CD8-positive, alpha-beta memory T cell (primary cell): Measurements from ENCODE around the gene SPHKAP. TPM values are rescaled to one million over a fixed set of nuclear protein-coding genes. Genes with fewer than 3 reads are reported as not detected.
"Not testable (repeated sequence)": the region's sequence is repeated elsewhere in the genome, so short reads cannot be mapped to it uniquely, and the experiment has no call there.

Experiments
- CTCF ChIA-PET: fragments of 350-600 bp; sonication (Branson Sonifier 250); formaldehyde crosslinking; loops from one replicate; lab custom pipeline; 2021; ENCODE audit warnings: antibody characterized with exemption; lab: Charles Lee
- POLR2A ChIA-PET: fragments of 350-600 bp; sonication (Branson Sonifier 250); formaldehyde crosslinking; loops from one replicate; lab custom pipeline; 2021; ENCODE audit warnings: antibody characterized with exemption; lab: Charles Lee
- DNase-seq, 5 donors: peaks; one replicate each; pipeline versions ENCODE4 v3.0.0 to v3.0.0-alpha.2; 2020 to 2022; ENCODE audit warnings: mixed read lengths in 1 of 5
- H3K27ac ChIP-seq: one replicate; pipeline ENCODE4 v1.7.0; 2013; ENCODE audit warnings: low read depth, mild to moderate bottlenecking, low read length, moderate library complexity
- H3K27me3 ChIP-seq: 2 replicates; pipeline ENCODE4 v1.7.0; 2013; ENCODE audit warnings: low read length, mild to moderate bottlenecking; ENCODE audit not compliant: insufficient read depth, poor library complexity, severe bottlenecking
- H3K36me3 ChIP-seq: 2 replicates; pipeline ENCODE4 v1.7.0; 2013; ENCODE audit warnings: mild to moderate bottlenecking, low read length, moderate library complexity; ENCODE audit not compliant: insufficient read depth
- H3K4me1 ChIP-seq: 2 replicates; pipeline ENCODE4 v1.7.0; 2013; ENCODE audit warnings: mild to moderate bottlenecking, low read length, moderate library complexity; ENCODE audit not compliant: insufficient read depth
- H3K4me3 ChIP-seq: 2 replicates; pipeline ENCODE4 v1.7.0; 2013; ENCODE audit warnings: mild to moderate bottlenecking, low read length
- H3K9me3 ChIP-seq: 2 replicates; pipeline ENCODE4 v1.7.0; 2013; ENCODE audit warnings: mild to moderate bottlenecking, low read length
- H3K27ac Mint-ChIP-seq, 8 donors: one replicate each; pipeline ENCODE4 v1.8.0; 2020 to 2021; ENCODE audit warnings: mixed read lengths in 8 of 8, mild to moderate bottlenecking in 6 of 8, inconsistent platforms in 3 of 8, moderate library complexity in 3 of 8
- H3K27me3 Mint-ChIP-seq, 2 donors: one replicate each; pipeline ENCODE4 v1.8.0; 2020 to 2021; ENCODE audit warnings: mixed read lengths in 2 of 2, mild to moderate bottlenecking in 1 of 2, moderate library complexity in 1 of 2
- H3K36me3 Mint-ChIP-seq, 3 donors: one replicate each; pipeline ENCODE4 v1.8.0; 2020 to 2021; ENCODE audit warnings: mixed read lengths in 3 of 3, inconsistent platforms in 1 of 3, mild to moderate bottlenecking in 1 of 3
- H3K4me1 Mint-ChIP-seq, 3 donors: one replicate each; pipeline ENCODE4 v1.8.0; 2020 to 2021; ENCODE audit warnings: mixed read lengths in 3 of 3, inconsistent platforms in 1 of 3, mild to moderate bottlenecking in 1 of 3
- H3K4me3 Mint-ChIP-seq, 7 donors: one replicate each; pipeline ENCODE4 v1.8.0; 2020 to 2021; ENCODE audit warnings: mixed read lengths in 7 of 7, mild to moderate bottlenecking in 6 of 7, moderate library complexity in 4 of 7, inconsistent platforms in 2 of 7
- H3K9me3 Mint-ChIP-seq, 5 donors: one replicate each; pipeline ENCODE4 v1.8.0; 2020 to 2022; ENCODE audit warnings: mixed read lengths in 5 of 5, mild to moderate bottlenecking in 3 of 5, moderate library complexity in 2 of 5, inconsistent platforms in 1 of 5
- polyA plus RNA-seq: library from polyadenylated mRNA; unstranded; fragments of 300-500 nt; fragmentation: Illumina TruSeq; gene quantifications from one replicate; pipeline ENCODE4 v1.2.3, GENCODE V29; 2021
- total RNA-seq, 2 experiments: library from RNA; stranded (reverse); gene quantifications; one replicate each; pipeline ENCODE4 v1.2.3, GENCODE V29; 2021

The SPHKAP gene
- total and polyA plus RNA-seq, 3 experiments from 2014 or later, result not detected

DNA sequence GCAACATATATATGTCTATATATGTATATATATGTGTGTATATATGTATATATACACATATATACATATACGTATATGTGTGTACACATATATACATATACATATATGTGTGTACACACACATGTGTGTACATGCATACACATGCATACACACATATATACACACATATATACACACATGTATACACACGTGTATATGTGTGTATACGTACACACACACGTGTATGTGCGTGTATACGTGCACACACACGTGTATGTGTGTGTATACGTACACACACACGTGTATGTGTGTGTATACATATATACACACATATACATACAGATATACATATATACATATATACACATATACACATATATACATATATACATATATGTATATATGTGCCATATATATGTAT is 89.4 kb downstream of the SPHKAP start:
- Histone ChIP-seq H3K27ac (no peak overlapping the region), H3K4me1 (no peaks in the 10 kb centered on the region), H3K9me3 (no peaks in the 10 kb centered on the region), H3K4me3 (no peak overlapping the region), H3K27me3 (no peaks in the 10 kb centered on the region), H3K36me3 (no peaks in the 10 kb centered on the region)
- Mint-ChIP-seq H3K27ac (no peak overlapping the region), H3K36me3 (no peaks in the 10 kb centered on the region), H3K4me3 (no peak overlapping the region), H3K4me1 (no peaks in the 10 kb centered on the region), H3K9me3 (peaks cover 0 to 10% (median 6%) of the 10 kb centered on the region in 5 donors), H3K27me3 (peaks cover 0 to 2% of the 10 kb centered on the region in 2 donors)
- DNase-seq, result no peak
- ChIA-PET POLR2A (no interaction called here), CTCF (no interaction called here)

DNA sequence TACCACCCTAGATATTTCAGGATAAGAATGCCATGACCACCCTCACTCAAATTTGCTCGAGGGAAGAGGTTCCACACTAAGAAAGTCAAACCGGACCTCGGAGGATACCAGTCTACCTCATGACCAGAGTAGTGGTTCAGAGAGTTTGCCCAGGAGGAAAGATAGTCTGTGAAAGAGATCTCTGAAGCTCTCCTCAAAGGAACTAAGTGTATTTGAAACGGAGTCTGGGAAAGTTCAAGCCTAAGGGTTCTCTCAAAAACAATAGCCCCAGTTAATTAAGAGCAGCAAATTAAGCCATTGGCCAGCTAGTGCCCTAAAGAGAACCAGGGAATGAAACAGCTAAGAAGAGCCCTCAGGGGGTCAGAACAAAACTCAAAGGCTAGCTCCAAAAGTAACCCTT is 94.9 kb downstream of the SPHKAP start:
- Mint-ChIP-seq H3K4me1 (no peaks in the 10 kb centered on the region), H3K4me3 (no peak overlapping the region), H3K27ac (no peak overlapping the region), H3K36me3 (no peaks in the 10 kb centered on the region), H3K9me3 (peaks cover 0 to 7% (median 3%) of the 10 kb centered on the region in 5 donors), H3K27me3 (peaks cover 0 to 2% of the 10 kb centered on the region in 2 donors)
- Histone ChIP-seq H3K27me3 (no peaks in the 10 kb centered on the region), H3K36me3 (no peaks in the 10 kb centered on the region), H3K4me1 (no peaks in the 10 kb centered on the region), H3K27ac (no peak overlapping the region), H3K9me3 (no peaks in the 10 kb centered on the region), H3K4me3 (no peak overlapping the region)
- DNase-seq, result no peak
- POLR2A ChIA-PET, result no interaction called here
- CTCF ChIA-PET, result no interaction called here

DNA sequence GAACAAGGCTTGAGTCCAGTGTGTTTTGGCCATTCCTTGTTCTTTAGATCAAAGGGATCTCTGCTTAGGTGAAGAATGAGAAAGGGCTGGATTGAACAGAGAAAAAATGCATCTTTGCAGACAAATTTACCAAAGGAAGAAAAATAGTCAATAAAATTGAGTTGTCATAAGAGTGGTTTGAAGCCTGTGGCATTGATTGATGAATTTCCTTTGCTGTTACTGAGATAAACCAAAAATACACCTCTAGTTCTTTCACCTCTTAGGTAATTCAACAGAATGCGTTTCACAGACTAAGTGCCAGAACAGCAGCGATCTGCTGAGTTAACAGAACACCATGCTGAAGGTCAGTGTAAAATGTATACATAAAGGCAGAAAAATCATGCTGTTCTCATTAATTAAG is 96.8 kb downstream of the SPHKAP start:
- CTCF ChIA-PET, result no interaction called here
- POLR2A ChIA-PET, result no interaction called here
- peaks cover 0 to 2% of the 10 kb centered on the region in 2 donors for H3K27me3 Mint-ChIP-seq
- no peak overlapping the region for H3K4me3 Mint-ChIP-seq
- no peaks in the 10 kb centered on the region for H3K36me3 ChIP-seq
- no peaks in the 10 kb centered on the region for H3K36me3 Mint-ChIP-seq
- no peak overlapping the region for H3K27ac Mint-ChIP-seq
- no peak overlapping the region for H3K27ac ChIP-seq
- H3K27me3 ChIP-seq, result no peaks in the 10 kb centered on the region
- no peak overlapping the region for H3K4me3 ChIP-seq
- no peaks in the 10 kb centered on the region for H3K9me3 ChIP-seq
- DNase-seq, result no peak
- H3K4me1 Mint-ChIP-seq, result no peaks in the 10 kb centered on the region
- H3K4me1 ChIP-seq, result no peaks in the 10 kb centered on the region
- H3K9me3 Mint-ChIP-seq, result peaks cover 3 to 7% (median 4%) of the 10 kb centered on the region in 5 donors

DNA sequence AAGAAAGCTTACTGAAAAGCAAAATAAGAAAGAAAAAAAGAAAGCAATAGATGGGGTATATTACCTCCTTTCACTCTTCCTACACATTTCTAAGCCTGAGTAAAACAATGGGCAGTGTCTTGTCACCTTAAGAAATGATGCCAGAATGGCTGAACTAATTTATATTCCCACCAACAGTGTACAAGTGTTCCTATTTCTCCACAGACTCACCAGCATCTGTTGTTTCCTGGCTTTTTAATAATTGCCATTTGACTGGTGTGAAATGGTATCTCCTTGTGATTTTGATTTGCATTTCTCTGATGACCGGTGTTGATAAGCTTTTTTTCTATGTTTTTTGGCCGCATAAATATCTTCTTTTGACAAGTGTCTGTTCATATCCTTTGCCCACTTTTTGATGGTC is 98.4 kb downstream of the SPHKAP start:
- H3K4me1 ChIP-seq, result no peaks in the 10 kb centered on the region
- ChIA-PET CTCF (no interaction called here), POLR2A (no interaction called here)
- H3K4me3 Mint-ChIP-seq, result no peak overlapping the region
- DNase-seq, result no peak
- no peaks in the 10 kb centered on the region for H3K27me3 ChIP-seq
- H3K27ac ChIP-seq, result no peak overlapping the region
- no peaks in the 10 kb centered on the region for H3K4me1 Mint-ChIP-seq
- no peaks in the 10 kb centered on the region for H3K9me3 ChIP-seq
- no peaks in the 10 kb centered on the region for H3K36me3 Mint-ChIP-seq
- H3K27ac Mint-ChIP-seq, result no peak overlapping the region
- no peaks in the 10 kb centered on the region for H3K27me3 Mint-ChIP-seq
- H3K36me3 ChIP-seq, result no peaks in the 10 kb centered on the region
- no peak overlapping the region for H3K4me3 ChIP-seq
- peaks cover 3 to 7% (median 7%) of the 10 kb centered on the region in 5 donors for H3K9me3 Mint-ChIP-seq

DNA sequence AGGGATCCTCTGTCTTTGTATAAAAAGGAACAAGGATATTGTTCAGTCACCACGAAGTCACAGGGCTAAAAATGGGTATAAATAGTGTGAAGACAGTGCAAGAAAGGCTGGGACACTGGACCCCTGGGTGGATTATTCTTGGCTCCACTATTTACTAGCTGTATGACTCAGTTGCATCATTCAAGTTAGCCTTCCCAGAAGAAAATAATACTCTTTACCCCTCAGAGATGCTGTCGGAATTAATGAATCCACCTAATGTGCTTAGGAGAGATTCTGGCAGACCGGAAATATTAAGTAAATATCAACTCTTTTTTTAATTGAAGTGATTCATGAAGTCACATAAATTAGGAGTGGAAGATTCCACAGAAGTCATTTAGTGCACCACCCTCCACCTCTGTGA is 98.9 kb downstream of the SPHKAP start:
- no peaks in the 10 kb centered on the region for H3K36me3 ChIP-seq
- Mint-ChIP-seq H3K4me1 (no peaks in the 10 kb centered on the region), H3K27ac (no peak overlapping the region), H3K9me3 (peaks cover 3 to 9% (median 7%) of the 10 kb centered on the region in 5 donors), H3K36me3 (no peaks in the 10 kb centered on the region), H3K4me3 (no peak overlapping the region), H3K27me3 (no peaks in the 10 kb centered on the region)
- no peaks in the 10 kb centered on the region for H3K4me1 ChIP-seq
- DNase-seq, result no peak
- no peak overlapping the region for H3K27ac ChIP-seq
- no peak overlapping the region for H3K4me3 ChIP-seq
- CTCF ChIA-PET, result no interaction called here
- H3K9me3 ChIP-seq, result no peaks in the 10 kb centered on the region
- POLR2A ChIA-PET, result no interaction called here
- H3K27me3 ChIP-seq, result no peaks in the 10 kb centered on the region

DNA sequence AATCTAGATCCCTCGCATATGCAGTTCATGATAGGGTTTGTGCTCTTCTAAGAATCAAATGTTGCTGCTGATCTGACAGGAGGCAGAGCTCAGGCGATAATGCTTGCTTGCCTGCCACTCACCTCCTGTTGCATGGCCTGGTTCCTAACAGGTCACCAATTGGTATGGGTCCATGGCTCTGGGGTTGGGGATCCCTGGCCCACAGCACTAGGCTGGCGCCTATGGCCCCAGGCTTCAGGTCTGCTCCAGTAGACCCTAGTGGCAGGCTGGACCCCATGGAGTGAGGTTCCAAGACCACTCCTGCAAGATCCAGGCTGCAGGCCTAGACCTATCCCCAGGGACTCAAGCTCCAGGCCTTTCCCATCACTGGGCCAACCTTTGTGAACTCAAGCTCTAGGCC is 102.3 kb downstream of the SPHKAP start:
- Mint-ChIP-seq H3K27me3 (no peaks in the 10 kb centered on the region), H3K4me3 (no peak overlapping the region), H3K4me1 (no peaks in the 10 kb centered on the region), H3K27ac (no peak overlapping the region), H3K36me3 (no peaks in the 10 kb centered on the region), H3K9me3 (peaks cover 4 to 9% (median 7%) of the 10 kb centered on the region in 5 donors)
- CTCF ChIA-PET, result no interaction called here
- POLR2A ChIA-PET, result no interaction called here
- Histone ChIP-seq H3K9me3 (no peaks in the 10 kb centered on the region), H3K4me1 (no peaks in the 10 kb centered on the region), H3K4me3 (no peak overlapping the region), H3K36me3 (no peaks in the 10 kb centered on the region), H3K27ac (no peak overlapping the region), H3K27me3 (no peaks in the 10 kb centered on the region)
- DNase-seq, result no peak

DNA sequence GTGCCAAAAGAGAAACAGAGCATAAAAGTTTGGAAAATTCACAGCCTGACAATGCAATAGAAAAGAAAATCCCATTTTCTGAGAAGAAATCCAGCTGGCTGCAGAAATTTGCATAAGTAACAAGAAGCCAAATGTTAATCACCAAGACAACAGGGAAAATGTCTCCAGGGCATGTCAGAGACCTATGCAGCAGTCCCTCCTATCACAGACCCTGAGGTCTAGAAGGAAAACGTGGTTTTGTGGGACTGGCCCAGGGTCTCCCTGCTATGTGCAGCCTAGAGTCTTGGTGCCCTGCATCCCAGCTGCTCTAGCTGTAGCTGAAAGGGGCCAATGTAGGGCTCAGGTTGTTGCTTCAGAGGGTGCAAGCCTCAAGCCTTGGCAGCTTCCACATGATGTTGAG is 104.8 kb downstream of the SPHKAP start:
- H3K9me3 ChIP-seq, H3K4me1 ChIP-seq, H3K27me3 Mint-ChIP-seq, H3K4me3 ChIP-seq, CTCF ChIA-PET, H3K4me1 Mint-ChIP-seq, H3K36me3 Mint-ChIP-seq, H3K27me3 ChIP-seq, POLR2A ChIA-PET, H3K4me3 Mint-ChIP-seq, H3K27ac Mint-ChIP-seq, H3K9me3 Mint-ChIP-seq, DNase-seq, H3K36me3 ChIP-seq, H3K27ac ChIP-seq: not testable (repeated sequence)

DNA sequence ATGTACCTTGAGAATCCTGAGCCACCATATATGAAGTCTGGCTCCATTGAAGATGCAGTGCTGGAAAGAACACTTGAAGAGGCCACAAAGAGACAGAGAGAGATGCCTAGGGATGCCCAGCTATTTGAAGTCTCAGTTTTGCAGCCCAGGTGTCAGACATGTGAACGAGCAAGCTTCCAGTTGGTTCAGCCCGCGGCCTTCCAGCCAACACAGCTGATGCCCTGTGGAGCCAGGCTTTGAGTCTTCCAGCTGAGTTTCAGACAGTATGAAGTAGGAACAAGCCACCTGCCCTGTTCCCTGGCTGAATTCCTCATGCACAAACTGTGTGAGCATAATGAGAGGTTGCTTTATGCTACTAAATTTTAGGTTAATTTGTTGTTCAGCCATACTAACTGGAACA is 108.8 kb downstream of the SPHKAP start:
- no peaks in the 10 kb centered on the region for H3K4me1 Mint-ChIP-seq
- no peaks in the 10 kb centered on the region for H3K27me3 ChIP-seq
- H3K9me3 ChIP-seq, result no peaks in the 10 kb centered on the region
- no peaks in the 10 kb centered on the region for H3K27me3 Mint-ChIP-seq
- H3K27ac Mint-ChIP-seq, result no peak overlapping the region
- H3K36me3 ChIP-seq, result no peaks in the 10 kb centered on the region
- H3K27ac ChIP-seq, result no peak overlapping the region
- no peak for DNase-seq
- H3K4me3 Mint-ChIP-seq, result no peak overlapping the region
- no peaks in the 10 kb centered on the region for H3K4me1 ChIP-seq
- CTCF ChIA-PET, result no interaction called here
- peaks cover 0 to 4% (median 1%) of the 10 kb centered on the region in 5 donors for H3K9me3 Mint-ChIP-seq
- POLR2A ChIA-PET, result no interaction called here
- H3K36me3 Mint-ChIP-seq, result no peaks in the 10 kb centered on the region
- no peak overlapping the region for H3K4me3 ChIP-seq

DNA sequence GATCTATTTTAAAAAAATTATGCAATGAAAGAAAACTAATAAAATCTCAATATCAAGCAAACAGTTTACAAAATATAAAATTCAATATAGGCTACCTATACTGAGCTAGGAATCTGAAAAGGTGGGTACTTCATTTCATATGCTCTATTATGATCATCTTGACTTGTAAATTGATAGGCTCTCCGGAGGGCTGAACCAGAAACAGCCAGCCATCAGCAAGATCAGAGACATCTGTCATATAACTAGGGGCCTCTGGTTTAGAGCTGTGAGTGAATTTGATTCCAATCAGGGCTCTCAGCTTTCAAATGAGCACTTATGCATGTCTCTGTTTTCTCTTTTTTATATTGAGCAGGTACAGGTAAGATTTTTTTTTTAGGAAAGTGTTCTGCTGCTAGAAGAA is 114.2 kb downstream of the SPHKAP start:
- no peak overlapping the region for H3K27ac ChIP-seq

More for the DNA sequence above, 114.2 kb downstream of the SPHKAP start:
- Mint-ChIP-seq H3K4me1 (no peaks in the 10 kb centered on the region), H3K27me3 (no peaks in the 10 kb centered on the region), H3K36me3 (no peaks in the 10 kb centered on the region), H3K4me3 (no peak overlapping the region), H3K27ac (no peak overlapping the region), H3K9me3 (peaks cover 0 to 2% (median 0%) of the 10 kb centered on the region in 5 donors)
- POLR2A ChIA-PET, result no interaction called here
- no peaks in the 10 kb centered on the region for H3K9me3 ChIP-seq
- CTCF ChIA-PET, result no interaction called here
- DNase-seq, result no peak
- H3K4me1 ChIP-seq, result no peaks in the 10 kb centered on the region
- no peaks in the 10 kb centered on the region for H3K27me3 ChIP-seq
- no peak overlapping the region for H3K4me3 ChIP-seq
- no peaks in the 10 kb centered on the region for H3K36me3 ChIP-seq
